Endothelial cell of umbilical vein (primary cell): ENCODE measurements around the gene ACVRL1. TPM values are rescaled to one million over a fixed set of nuclear protein-coding genes. Genes with fewer than 3 reads are reported as not detected.

Experiments used
- BruUV-seq: library from RNA; stranded (reverse); fragments of 400-500 nt; replicated peaks from 2 replicates; lab custom pipeline; 2021; lab: Mats Ljungman, UMichigan
- CTCF ChIA-PET: fragments of 300-600, 350-600 bp; sonication (Branson Sonifier 250); formaldehyde crosslinking; loops from one replicate; lab custom pipeline; 2021; ENCODE audit warnings: antibody characterized with exemption, inconsistent platforms; lab: Charles Lee
- POLR2A ChIA-PET: fragments of 300-600, 350-600 bp; sonication (Branson Sonifier 250); formaldehyde crosslinking; loops from one replicate; lab custom pipeline; 2021; ENCODE audit warnings: antibody characterized with exemption, inconsistent platforms; lab: Charles Lee
- DNase-seq: peaks from one replicate; pipeline ENCODE4 v3.0.0-alpha.2; 2011; ENCODE audit warnings: low read depth, low spot score
- FAIRE-seq: peaks from 2 replicates; lab custom pipeline; 2011; peaks lifted over from hg19 to GRCh38; lab: Jason Lieb, UNC
- H2AFZ ChIP-seq: 2 replicates; pipeline ENCODE4 v1.6.0; 2012; ENCODE audit warnings: low read depth, low read length, control low read depth, inconsistent platforms
- H3K27ac ChIP-seq: 2 replicates; pipeline ENCODE4 v1.5.1; 2011; ENCODE audit warnings: low read depth, mild to moderate bottlenecking, control low read depth, low read length, moderate library complexity; ENCODE audit not compliant: insufficient read depth
- H3K27me3 ChIP-seq, 2 experiments: 2 replicates each; pipeline versions ENCODE4 v1.6.0 to v1.6.1; 2011; ENCODE audit warnings: low read length in 2 of 2, mixed read lengths in 1 of 2; ENCODE audit not compliant: control insufficient read depth in 2 of 2, insufficient read depth in 2 of 2
- H3K36me3 ChIP-seq, 2 experiments: 2 replicates in 1 of 2; 3 replicates in 1 of 2; pipeline ENCODE4 v1.5.1; 2011; ENCODE audit warnings: low read length in 2 of 2, mild to moderate bottlenecking in 1 of 2, moderate library complexity in 1 of 2; ENCODE audit not compliant: control insufficient read depth in 2 of 2, insufficient read depth in 2 of 2; ENCODE audit errors: extremely low read depth in 1 of 2
- H3K4me1 ChIP-seq: 3 replicates; pipeline ENCODE4 v1.5.1; 2011; ENCODE audit warnings: mild to moderate bottlenecking, low read length; ENCODE audit not compliant: control insufficient read depth, insufficient read depth; ENCODE audit errors: extremely low read depth
- H3K4me2 ChIP-seq: 2 replicates; pipeline ENCODE4 v1.6.1; 2011; ENCODE audit warnings: low read length, control low read depth, mixed read lengths; ENCODE audit not compliant: insufficient read depth
- H3K4me3 ChIP-seq, 3 experiments: fragments of 200-600 bp in 1 of 3; sonication (generic), shearing (Covaris generic) in 1 of 3; replicated peaks in 1 of 3; 2 replicates each; pipeline ENCODE4 v1.5.1; 2011 to 2016; ENCODE audit warnings: control low read depth in 3 of 3, low read length in 3 of 3, mild to moderate bottlenecking in 2 of 3, inconsistent platforms in 1 of 3, low read depth in 1 of 3, moderate library complexity in 1 of 3; ENCODE audit not compliant: insufficient read depth in 1 of 3
- H3K79me2 ChIP-seq: 2 replicates; pipeline ENCODE4 v1.6.0; 2012; ENCODE audit warnings: low read length, inconsistent platforms; ENCODE audit not compliant: control insufficient read depth, insufficient read depth
- H3K9ac ChIP-seq: replicated peaks from 2 replicates; pipeline ENCODE3; 2011; ENCODE audit warnings: low read length, control low read depth; ENCODE audit not compliant: insufficient read depth; ENCODE audit errors: extremely low read depth
- H3K9me1 ChIP-seq: replicated peaks from 3 replicates; pipeline ENCODE4 v1.6.0; 2011; ENCODE audit warnings: mild to moderate bottlenecking, low read length; ENCODE audit not compliant: control insufficient read depth, insufficient read depth; ENCODE audit errors: extremely low read depth
- H3K9me3 ChIP-seq: replicated peaks from 2 replicates; pipeline ENCODE4 v1.5.1; 2012; ENCODE audit warnings: low read length, inconsistent platforms; ENCODE audit not compliant: control insufficient read depth, insufficient read depth
- H4K20me1 ChIP-seq: replicated peaks from 2 replicates; pipeline ENCODE3; 2011; ENCODE audit warnings: mild to moderate bottlenecking, low read length; ENCODE audit not compliant: control insufficient read depth, insufficient read depth; ENCODE audit errors: extremely low read depth
- EZH2 ChIP-seq: IDR thresholded peaks from 2 replicates; pipeline ENCODE4 v1.6.1; 2012; ENCODE audit warnings: borderline replicate concordance, low read depth, mild to moderate bottlenecking, moderate library complexity, low read length, inconsistent platforms; ENCODE audit not compliant: severe bottlenecking
- FOS ChIP-seq: IDR thresholded peaks from 2 replicates; pipeline ENCODE4 v1.6.1; 2011; ENCODE audit warnings: mild to moderate bottlenecking, low read length, moderate library complexity, borderline replicate concordance; ENCODE audit not compliant: insufficient read depth
- GATA2 ChIP-seq: IDR thresholded peaks from 2 replicates; pipeline ENCODE4 v1.7.0; 2011; ENCODE audit warnings: low read depth, mild to moderate bottlenecking, moderate library complexity, mixed read lengths, low read length; ENCODE audit not compliant: insufficient read length, insufficient read depth
- JUN ChIP-seq: IDR thresholded peaks from 2 replicates; pipeline ENCODE4 v1.6.1; 2011; ENCODE audit warnings: borderline replicate concordance, low read depth; ENCODE audit not compliant: insufficient read length, insufficient read depth
- MYC ChIP-seq: IDR thresholded peaks from one replicate; pipeline ENCODE4 v1.6.1; 2011; ENCODE audit warnings: mild to moderate bottlenecking, low read depth, low read length
- POLR2A ChIP-seq: IDR thresholded peaks from 2 replicates; pipeline ENCODE4 v1.6.1; 2012; ENCODE audit warnings: low read depth, mild to moderate bottlenecking, control low read depth, low read length
- POLR2AphosphoS5 ChIP-seq: IDR thresholded peaks from 2 replicates; pipeline ENCODE4 v1.6.1; 2012; ENCODE audit warnings: low read depth, mild to moderate bottlenecking, control low read depth, low read length, moderate library complexity; ENCODE audit not compliant: insufficient read depth
- dilution Hi-C: fragments of 300-500 bp; cut with MboI; formaldehyde crosslinking; loops from one replicate; pipeline ENCODE4 v1.15.0; 2019; ENCODE audit warnings: low sequenced_read_pairs; ENCODE audit not compliant: extremely low pct_ligation_motif_present
- intact Hi-C: fragments of 100-400 bp; cut with micrococcal nuclease; formaldehyde crosslinking; loops from one replicate; pipeline ENCODE4 v1.10.0; 2022
- polyA plus RNA-seq, 4 experiments: library from polyadenylated mRNA; depleted of rRNA in 3 of 4; stranded (reverse) in 3 of 4; unstranded in 1 of 4; fragments of >200 nt; gene quantifications; 2 replicates each; pipeline versions ENCODE4 v1.2.1 to v1.2.3, GENCODE V29; 2011 to 2012; ENCODE audit warnings: missing spikeins in 1 of 4
- total RNA-seq: library from RNA; stranded (reverse); gene quantifications from 2 replicates; pipeline ENCODE4 v1.2.3, GENCODE V29; 2021
- TF ChIP-seq, protein P1 (sequence below), 2 donors: IDR thresholded peaks; 1 replicate in 1 of 2; 2 replicates in 1 of 2; pipeline ENCODE4 v1.5.1; 2011; ENCODE audit warnings: low read length in 2 of 2, mild to moderate bottlenecking in 2 of 2, moderate library complexity in 2 of 2, control low read depth in 1 of 2, inconsistent platforms in 1 of 2, low read depth in 1 of 2; ENCODE audit not compliant: insufficient read depth in 1 of 2; ENCODE audit errors: extremely low read depth in 1 of 2
- TF ChIP-seq, protein P2 (sequence below): IDR thresholded peaks from 2 replicates; pipeline ENCODE4 v1.6.1; 2011; ENCODE audit not compliant: insufficient read depth, insufficient read length

ACVRL1 gene
- total and polyA plus RNA-seq, 2 donors (not counting 3 experiments of a cell fraction or from before 2014, with no cell fraction given), result 355 to 404 TPM

DNA sequence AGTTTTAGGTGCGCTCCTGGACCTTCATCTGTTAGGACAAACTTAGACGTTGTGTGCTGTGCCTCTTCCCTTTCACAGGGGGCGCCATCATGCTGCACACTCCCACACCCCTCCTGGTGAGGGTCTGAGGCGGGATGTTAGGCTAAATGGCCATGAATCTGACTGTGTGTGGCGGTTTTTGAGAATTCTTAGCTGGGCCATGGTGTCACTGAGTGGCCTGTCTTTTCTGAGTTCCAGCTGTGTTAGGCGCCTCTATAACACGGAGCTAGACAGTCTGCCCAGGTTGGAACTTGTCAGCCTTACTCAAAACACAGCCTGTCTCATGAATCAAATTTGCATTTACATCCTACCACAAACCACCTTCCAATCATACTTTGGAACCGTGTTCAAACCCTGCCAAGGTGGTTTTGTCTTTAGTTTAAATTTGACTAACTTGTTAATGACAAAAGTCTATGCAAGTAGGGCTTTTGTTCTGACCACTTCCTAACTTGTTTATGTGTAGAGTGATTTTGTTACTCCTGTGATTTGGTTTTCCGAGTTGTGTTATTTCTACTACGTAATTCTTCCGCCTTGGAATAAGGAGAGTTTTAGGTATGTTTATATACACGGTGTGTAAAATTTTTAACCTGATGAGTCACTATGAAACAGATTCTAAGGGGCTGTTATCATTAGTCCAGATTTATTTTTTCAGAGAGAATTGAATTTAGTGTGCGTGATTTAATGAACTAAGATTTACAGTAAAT, 63.8 kb downstream of the ACVRL1 start:
- Histone ChIP-seq H3K9me3 (no peaks in the 10 kb centered on the region), H2AFZ (no peak overlapping the region), H4K20me1 (no peaks in the 10 kb centered on the region), H3K27me3 (no peaks in the 10 kb centered on the region), H3K4me2 (peak overlapping the region; percentile 62), H3K4me1 (peaks cover 70% of the 10 kb centered on the region), H3K9ac (peak overlapping the region; percentile 73), H3K27ac (peak overlapping the region; percentile 98), H3K4me3 (peak overlapping the region in 1 of 3 experiments; percentile 3), H3K36me3 (peaks cover 5 to 6% of the 10 kb centered on the region in 2 experiments), H3K79me2 (peaks cover 70% of the 10 kb centered on the region), H3K9me1 (no peaks in the 10 kb centered on the region)
- ChIA-PET POLR2A (no interaction called here), CTCF (interaction anchor here (0.6 to 5.7 kb wide), 20 partner anchors 9 to 83 kb away, joined by 3 to 39 read pairs (median 6); partner anchors contain the start of genes ACVR1B and ANKRD33)
- dilution Hi-C loops, result no loop called here
- BruUV-seq, result TSS peak; percentile 78
- intact Hi-C loops, result loop anchor here (1.0 kb wide), 4 partner anchors 9 to 49 kb away; no protein-coding TSS in a partner anchor
- peak; percentile 89 for DNase-seq
- FAIRE-seq, result peak; percentile 50
- TF ChIP-seq, protein P1, sequence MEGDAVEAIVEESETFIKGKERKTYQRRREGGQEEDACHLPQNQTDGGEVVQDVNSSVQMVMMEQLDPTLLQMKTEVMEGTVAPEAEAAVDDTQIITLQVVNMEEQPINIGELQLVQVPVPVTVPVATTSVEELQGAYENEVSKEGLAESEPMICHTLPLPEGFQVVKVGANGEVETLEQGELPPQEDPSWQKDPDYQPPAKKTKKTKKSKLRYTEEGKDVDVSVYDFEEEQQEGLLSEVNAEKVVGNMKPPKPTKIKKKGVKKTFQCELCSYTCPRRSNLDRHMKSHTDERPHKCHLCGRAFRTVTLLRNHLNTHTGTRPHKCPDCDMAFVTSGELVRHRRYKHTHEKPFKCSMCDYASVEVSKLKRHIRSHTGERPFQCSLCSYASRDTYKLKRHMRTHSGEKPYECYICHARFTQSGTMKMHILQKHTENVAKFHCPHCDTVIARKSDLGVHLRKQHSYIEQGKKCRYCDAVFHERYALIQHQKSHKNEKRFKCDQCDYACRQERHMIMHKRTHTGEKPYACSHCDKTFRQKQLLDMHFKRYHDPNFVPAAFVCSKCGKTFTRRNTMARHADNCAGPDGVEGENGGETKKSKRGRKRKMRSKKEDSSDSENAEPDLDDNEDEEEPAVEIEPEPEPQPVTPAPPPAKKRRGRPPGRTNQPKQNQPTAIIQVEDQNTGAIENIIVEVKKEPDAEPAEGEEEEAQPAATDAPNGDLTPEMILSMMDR (IDR thresholded peaks at IDR 0.05; ENCODE audit: extremely low read depth in 1 of 2, insufficient read depth in 1 of 2, low read depth in 1 of 2, low read length in 2 of 2), result peak; percentile 82 to 85
- TF ChIP-seq GATA2, result peak; percentile 21
- TF ChIP-seq MYC, result no peak
- TF ChIP-seq, protein P2, sequence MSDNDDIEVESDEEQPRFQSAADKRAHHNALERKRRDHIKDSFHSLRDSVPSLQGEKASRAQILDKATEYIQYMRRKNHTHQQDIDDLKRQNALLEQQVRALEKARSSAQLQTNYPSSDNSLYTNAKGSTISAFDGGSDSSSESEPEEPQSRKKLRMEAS, result no peak
- peak; percentile 87 for TF ChIP-seq FOS
- peak; percentile 87 for TF ChIP-seq JUN
- no peak for TF ChIP-seq POLR2AphosphoS5
- no peak for TF ChIP-seq EZH2
- TF ChIP-seq POLR2A, result no peak
